ENCODE data around the gene CASP2. TPM values are rescaled to one million over a fixed set of nuclear protein-coding genes. Genes with fewer than 3 reads are reported as not detected.
A peak's percentile ranks its signal among the peaks of the same experiment; 100 is the strongest.

The CASP2 gene
- total RNA-seq, 4 donors from 2014 or later = 3.1 to 13.9 (median 4.1) TPM

DNA sequence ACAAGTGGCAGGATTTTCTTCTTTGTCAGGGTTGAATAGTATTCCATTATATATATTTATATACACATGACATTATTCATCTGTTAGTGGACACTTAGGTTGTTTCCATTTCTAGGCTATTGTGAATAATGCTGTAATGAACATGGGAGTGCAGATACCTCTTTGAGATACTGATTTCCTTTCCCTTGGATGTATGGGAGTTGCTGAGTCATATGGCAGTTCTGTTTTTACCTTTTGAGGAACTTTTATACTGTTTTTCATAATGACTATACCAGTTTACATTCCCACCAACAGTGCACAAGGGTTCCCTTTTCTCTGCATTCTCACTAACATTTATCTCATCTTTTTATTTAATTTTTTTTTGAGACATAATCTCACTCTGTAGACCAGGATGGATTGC lies 26.0 kb downstream of the CASP2 start:
- no peak for TF ChIP-seq POLR2A (IDR thresholded peaks at IDR 0.05)
- TF ChIP-seq, protein P1, sequence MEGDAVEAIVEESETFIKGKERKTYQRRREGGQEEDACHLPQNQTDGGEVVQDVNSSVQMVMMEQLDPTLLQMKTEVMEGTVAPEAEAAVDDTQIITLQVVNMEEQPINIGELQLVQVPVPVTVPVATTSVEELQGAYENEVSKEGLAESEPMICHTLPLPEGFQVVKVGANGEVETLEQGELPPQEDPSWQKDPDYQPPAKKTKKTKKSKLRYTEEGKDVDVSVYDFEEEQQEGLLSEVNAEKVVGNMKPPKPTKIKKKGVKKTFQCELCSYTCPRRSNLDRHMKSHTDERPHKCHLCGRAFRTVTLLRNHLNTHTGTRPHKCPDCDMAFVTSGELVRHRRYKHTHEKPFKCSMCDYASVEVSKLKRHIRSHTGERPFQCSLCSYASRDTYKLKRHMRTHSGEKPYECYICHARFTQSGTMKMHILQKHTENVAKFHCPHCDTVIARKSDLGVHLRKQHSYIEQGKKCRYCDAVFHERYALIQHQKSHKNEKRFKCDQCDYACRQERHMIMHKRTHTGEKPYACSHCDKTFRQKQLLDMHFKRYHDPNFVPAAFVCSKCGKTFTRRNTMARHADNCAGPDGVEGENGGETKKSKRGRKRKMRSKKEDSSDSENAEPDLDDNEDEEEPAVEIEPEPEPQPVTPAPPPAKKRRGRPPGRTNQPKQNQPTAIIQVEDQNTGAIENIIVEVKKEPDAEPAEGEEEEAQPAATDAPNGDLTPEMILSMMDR (IDR thresholded peaks at IDR 0.05 in 4 of 5, conservative IDR thresholded peaks at IDR 0.05 in 1 of 5) = no peak
- Histone ChIP-seq H3K9me3 (no peaks in the 10 kb centered on the region), H3K4me3 (no peak overlapping the region), H3K4me1 (peaks cover 22 to 39% of the 10 kb centered on the region in 2 donors), H3K27ac (no peak overlapping the region), H3K27me3 (no peaks in the 10 kb centered on the region), H3K36me3 (no peaks in the 10 kb centered on the region)
- in situ Hi-C loops (cut with MboI; ENCODE audit: low sequenced_read_pairs in 4 of 4) (no loop called here), intact Hi-C loops (cut with DNase I; ENCODE audit: low total_unique reads) (no loop called here)
- no peak for DNase-seq
- ATAC-seq = no peak

DNA sequence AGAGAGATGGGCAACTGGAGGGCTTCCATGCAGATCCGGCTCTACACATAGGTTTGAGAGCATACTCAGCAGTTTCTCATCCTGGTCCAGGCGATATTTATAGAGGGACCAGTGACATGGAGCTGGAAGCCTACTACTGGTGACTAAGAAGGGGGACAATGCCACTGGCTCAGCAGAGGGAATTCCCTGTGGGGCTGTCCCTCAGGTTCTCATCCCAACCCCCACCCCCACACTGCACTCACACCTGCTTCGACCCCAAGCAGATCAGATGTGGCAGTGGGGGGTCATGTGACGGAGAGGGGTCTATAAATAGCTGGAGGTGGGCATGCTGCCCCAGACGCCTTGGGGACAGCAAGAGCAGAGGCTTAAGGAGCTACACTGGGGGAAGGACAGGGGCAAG lies 27.6 kb downstream of the CASP2 start, which contains the start of gene CLCN1:
CLCN1 (plus strand) TSS at position 336 of the 400 bp plus-strand sequence. CDS start 102 bp downstream, outside the sequence.
- no peaks in the 10 kb centered on the region for H3K9me3 ChIP-seq
- intact Hi-C loops (cut with DNase I; ENCODE audit: low total_unique reads) = loop anchor here (1.0 kb wide), 1 partner anchor 27 kb away; the partner anchor contains the start of gene CASP2
- H3K36me3 ChIP-seq = no peaks in the 10 kb centered on the region
- H3K4me1 ChIP-seq = peaks cover 26 to 41% of the 10 kb centered on the region in 2 donors
- ATAC-seq = peak; percentile 72 to 73
- no peaks in the 10 kb centered on the region for H3K27me3 ChIP-seq
- in situ Hi-C loops (cut with MboI; ENCODE audit: low sequenced_read_pairs in 4 of 4) = no loop called here
- peak within 1 kb of the TSS; percentile 44 to 49 (median 45) for H3K4me3 ChIP-seq
- TF ChIP-seq, protein P1 (IDR thresholded peaks at IDR 0.05 in 4 of 5, conservative IDR thresholded peaks at IDR 0.05 in 1 of 5) = no peak
- TF ChIP-seq POLR2A (IDR thresholded peaks at IDR 0.05) = peak; percentile 29 to 64
- peak; percentile 59 to 95 for DNase-seq
- H3K27ac ChIP-seq = peak within 1 kb of the TSS; percentile 76 to 99 (median 90)

DNA sequence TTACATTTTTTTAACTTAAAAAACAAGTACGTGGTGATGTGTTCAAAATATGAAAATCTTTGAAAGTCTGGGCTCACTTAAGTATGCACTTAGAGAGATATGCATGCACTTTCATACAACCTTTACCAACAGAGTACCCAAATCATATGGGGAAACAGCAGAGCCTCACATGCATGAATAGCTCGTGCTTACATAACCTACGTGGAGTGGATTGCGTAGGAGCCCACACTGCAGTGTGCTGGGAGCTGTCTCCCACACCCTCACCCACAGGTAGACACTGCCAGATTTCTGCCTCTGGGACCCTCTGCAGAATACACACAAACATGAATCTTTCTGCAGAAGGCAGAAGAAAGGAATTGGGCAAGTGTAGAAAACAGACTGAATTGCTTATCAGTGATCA lies 28.3 kb downstream of the CASP2 start:
- peak in 1 of 2 donors; percentile 54 for DNase-seq
- intact Hi-C loops (cut with DNase I; ENCODE audit: low total_unique reads) = no loop called here
- Histone ChIP-seq H3K27me3 (no peaks in the 10 kb centered on the region), H3K36me3 (no peaks in the 10 kb centered on the region), H3K27ac (peak overlapping the region; percentile 76 to 99 (median 90)), H3K4me3 (peak overlapping the region; percentile 44 to 49 (median 45)), H3K9me3 (no peaks in the 10 kb centered on the region), H3K4me1 (peaks cover 27 to 41% of the 10 kb centered on the region in 2 donors)
- TF ChIP-seq POLR2A (IDR thresholded peaks at IDR 0.05) = no peak
- TF ChIP-seq, protein P1 (IDR thresholded peaks at IDR 0.05 in 4 of 5, conservative IDR thresholded peaks at IDR 0.05 in 1 of 5) = no peak
- peak; percentile 54 to 62 for ATAC-seq
- in situ Hi-C loops (cut with MboI; ENCODE audit: low sequenced_read_pairs in 4 of 4) = no loop called here

DNA sequence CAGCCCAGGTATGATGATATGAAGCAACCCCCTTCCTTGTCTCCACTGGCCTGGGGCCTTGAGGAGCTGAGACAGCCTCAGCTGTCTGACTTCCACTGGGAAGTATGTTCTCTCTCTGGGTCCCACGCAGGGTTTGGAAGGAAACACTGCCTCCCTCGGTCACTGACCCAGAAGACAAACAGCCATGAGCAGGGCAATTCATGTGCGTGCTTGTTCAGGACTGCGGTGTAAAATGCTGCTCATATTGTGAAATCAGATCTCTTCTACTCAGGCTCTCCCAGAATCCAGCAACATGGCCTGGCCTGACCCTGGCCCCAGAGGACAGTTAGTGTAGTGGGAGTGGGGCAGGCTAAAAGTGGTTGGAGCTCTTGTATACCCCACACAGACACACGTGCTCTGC lies 30.5 kb downstream of the CASP2 start:
- in situ Hi-C loops (cut with MboI; ENCODE audit: low sequenced_read_pairs in 4 of 4) = no loop called here
- intact Hi-C loops (cut with DNase I; ENCODE audit: low total_unique reads) = loop anchor here (1.0 to 2.0 kb wide), 2 partner anchors 13 to 62 kb away; partner anchors contain the start of gene ZYX

More for the DNA sequence above, 30.5 kb downstream of the CASP2 start:
- Histone ChIP-seq H3K27ac (peak overlapping the region; percentile 76 to 99 (median 90)), H3K36me3 (no peaks in the 10 kb centered on the region), H3K9me3 (no peaks in the 10 kb centered on the region), H3K4me3 (no peak overlapping the region), H3K4me1 (peaks cover 44 to 59% of the 10 kb centered on the region in 2 donors), H3K27me3 (no peaks in the 10 kb centered on the region)
- ATAC-seq = peak; percentile 73 to 85
- DNase-seq = peak; percentile 67 to 87
- TF ChIP-seq, protein P1 (IDR thresholded peaks at IDR 0.05 in 4 of 5, conservative IDR thresholded peaks at IDR 0.05 in 1 of 5) = peak in 3 of 5 experiments; percentile 12 to 36 (median 24)
- no peak for TF ChIP-seq POLR2A (IDR thresholded peaks at IDR 0.05)

All from gastrocnemius medialis (tissue), 4 donors.